Measurements from ENCODE around the gene CHN2.
A peak's percentile ranks its signal among the peaks of the same experiment; 100 is the strongest.

Gene CHN2

DNA sequence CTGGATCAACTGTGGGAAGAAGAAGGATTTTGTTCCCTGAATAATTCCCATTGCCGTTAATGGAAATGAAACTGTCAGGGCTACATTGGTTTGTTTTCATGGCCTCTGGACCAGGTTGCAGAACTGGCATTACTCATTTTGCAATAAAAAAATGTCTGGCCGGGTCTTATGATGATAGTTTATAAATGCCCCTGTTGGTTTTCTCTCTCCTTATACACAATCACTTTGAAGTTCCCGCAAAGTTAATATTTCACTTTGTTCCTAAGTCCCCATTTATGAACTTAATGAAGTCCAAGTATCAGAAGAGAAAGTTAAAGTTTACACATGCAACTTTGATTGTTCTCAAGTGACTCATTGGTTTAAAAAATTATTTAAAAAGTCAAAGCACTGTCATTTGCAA, 218.3 kb downstream of the CHN2 start:
- no peak for DNase-seq

DNA sequence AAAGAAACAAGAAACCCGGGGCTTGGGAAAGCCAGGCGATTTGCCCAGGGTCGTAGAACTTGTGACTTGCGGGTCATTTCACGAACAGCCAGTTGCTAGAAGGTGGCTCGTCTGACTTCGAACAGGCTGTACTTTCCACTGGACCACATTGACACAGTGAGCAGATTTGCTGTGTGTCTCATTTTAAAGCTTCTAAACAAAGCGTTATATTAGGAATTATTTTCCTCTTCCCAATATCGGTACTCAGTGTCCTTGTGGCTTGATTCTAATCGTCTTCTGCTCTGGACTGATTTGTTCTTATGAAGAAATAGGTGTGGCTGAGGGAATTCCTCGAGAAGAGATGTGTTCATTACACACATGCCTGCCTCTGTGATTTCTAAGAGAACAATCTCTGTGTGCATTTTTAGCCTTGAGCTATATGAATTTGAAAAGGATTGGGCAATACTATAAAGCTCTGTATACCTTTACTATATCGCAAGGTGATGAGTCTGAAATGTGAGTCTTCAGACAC, 219.1 kb downstream of the CHN2 start:
- no peak for DNase-seq

DNA sequence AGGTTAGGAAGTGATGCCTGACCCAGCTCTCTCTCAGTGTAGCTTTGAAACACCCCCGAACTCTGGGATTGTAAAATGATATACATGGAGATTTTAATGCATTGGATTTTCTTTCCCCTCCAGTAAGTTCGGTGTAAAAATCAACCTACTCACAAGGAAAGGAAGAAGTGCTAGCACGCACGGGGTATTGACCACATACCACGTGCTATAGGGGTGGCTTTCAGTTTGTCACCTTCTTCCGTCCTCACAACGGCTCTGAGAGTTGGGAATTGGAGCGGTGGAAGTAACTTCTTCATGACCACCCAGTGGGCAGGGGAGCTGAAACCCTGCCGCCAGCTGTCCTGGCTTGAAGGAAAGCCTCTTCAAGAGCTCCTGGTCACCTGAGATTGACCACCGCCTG, 219.6 kb downstream of the CHN2 start:
- DNase-seq: no peak

DNA sequence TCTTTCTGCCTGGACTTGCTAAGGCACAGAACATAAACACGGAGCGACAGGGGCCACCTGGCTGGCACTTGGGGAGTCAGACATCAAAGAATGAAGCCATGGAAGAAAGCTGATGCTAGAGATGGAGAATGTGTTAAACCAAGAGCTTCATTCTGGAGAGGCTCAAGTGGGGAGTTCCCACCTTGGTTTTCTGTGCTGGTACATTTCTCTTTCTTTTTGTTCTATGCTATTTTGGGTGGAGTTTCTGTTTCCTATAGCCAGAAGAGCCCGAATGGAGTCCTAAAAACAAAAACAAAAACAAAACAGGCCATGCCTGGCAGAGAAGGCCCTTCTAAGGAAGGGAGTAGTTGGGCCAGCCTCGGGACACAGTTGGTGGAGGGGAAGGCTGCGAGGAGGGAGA, 220.6 kb downstream of the CHN2 start:
- DNase-seq: no peak

DNA sequence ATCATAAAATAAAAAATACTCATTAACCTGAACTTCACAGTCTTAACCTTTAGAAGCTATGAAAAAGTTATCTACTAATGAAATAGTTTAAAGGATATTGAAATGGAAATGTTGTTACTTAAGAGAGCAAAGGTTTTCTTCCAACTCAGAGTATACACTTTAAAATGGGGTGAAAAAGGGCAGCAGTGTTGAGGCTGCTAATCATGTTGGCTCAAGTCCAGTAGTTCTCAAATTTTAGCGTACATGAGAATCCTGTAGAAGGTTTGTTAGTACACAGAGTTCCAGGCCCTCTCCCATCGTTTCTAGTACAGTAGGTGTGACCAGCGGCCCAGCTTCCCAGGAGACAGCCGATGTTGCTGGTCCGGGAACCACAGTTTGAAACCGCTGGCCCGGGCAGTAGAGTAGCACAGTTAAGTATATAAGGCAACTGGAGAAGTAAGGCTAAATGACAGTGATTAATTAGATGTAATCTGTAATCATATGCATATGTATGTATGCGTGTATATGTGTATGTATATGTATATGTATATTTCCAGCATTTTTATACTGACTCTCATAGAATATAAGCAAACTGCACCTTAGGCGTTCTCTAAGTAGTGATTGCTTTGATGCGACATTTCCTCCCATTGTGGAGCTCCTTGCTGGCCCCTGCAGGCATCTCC, 221.8 kb downstream of the CHN2 start:
- no peak for DNase-seq

DNA sequence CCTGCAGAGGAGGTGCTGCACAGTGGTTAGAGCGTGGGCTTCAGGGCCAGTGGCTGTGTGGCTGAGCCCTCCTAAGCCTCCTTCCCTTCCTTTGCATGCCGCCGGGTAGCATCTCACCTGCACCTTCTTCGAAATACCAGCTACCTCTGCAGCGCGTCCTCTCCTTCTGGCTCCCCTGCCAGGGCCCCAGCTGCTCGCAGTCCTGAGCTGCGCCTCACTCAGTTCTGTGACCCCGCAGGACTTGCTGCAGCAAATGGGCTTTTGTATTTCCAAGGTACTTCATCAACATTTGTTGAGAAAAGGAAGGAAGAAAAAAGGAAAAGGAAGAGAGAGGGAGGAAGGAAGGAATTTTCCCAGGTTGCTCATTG, 222.3 kb downstream of the CHN2 start:
- DNase-seq: no peak

DNA sequence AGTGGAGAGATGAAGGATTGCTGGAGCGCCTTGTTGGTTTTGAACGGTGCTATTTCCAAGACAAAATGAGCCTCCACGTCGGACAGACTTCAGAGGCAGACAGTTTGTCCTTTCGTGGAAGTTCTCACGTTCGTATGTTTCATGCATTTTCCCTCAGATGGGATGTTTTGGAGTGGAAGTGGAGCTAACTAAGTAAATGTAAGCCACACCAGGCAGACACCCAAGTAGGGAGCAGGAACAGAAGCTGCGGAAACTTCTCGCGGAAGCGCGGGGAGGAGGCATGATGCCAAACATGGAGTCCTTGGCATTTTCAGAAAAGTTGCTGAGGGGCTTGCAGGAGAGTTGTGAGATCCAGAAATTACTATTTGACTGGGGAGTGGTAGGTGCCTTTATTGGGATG, 223.5 kb downstream of the CHN2 start:
- DNase-seq: no peak

DNA sequence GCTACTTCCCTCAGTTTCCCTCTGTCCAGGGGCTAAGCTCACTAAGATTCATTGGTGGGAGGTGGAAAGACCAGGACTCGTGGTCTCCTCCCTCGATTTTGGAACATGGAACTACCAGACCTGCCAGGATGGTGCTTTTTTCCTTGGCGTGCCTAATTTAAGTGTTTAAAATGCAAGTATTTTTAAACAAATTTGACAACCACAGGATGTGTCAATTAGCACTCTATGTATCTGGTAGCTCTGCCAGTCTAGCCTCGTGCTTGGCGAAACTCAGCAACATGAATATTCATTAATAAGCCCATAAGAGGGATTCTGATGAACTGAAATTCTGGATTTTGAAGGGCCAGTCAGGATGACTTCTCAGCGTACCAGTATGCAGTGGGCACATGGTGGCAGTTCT, 224.1 kb downstream of the CHN2 start:
- DNase-seq: no peak

DNA sequence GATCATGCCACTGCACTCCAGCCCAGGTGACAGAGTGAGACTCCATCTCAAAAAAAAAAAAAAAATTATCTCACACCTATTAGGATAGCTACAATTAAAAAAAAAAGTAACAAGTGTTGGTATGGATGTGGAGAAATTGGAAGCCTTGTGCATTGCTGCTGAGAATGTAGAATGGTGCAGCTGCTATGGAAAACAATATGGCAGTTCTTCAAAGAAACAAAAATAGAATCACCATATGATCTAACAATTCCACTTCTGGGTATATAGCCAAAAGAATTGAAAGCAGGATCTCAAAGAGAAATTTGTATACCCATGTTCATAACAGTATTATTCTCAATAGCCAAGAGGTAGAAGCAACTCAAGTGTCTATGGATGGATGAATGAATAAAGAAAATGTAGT, 225.4 kb downstream of the CHN2 start:
- no peak for DNase-seq

DNA sequence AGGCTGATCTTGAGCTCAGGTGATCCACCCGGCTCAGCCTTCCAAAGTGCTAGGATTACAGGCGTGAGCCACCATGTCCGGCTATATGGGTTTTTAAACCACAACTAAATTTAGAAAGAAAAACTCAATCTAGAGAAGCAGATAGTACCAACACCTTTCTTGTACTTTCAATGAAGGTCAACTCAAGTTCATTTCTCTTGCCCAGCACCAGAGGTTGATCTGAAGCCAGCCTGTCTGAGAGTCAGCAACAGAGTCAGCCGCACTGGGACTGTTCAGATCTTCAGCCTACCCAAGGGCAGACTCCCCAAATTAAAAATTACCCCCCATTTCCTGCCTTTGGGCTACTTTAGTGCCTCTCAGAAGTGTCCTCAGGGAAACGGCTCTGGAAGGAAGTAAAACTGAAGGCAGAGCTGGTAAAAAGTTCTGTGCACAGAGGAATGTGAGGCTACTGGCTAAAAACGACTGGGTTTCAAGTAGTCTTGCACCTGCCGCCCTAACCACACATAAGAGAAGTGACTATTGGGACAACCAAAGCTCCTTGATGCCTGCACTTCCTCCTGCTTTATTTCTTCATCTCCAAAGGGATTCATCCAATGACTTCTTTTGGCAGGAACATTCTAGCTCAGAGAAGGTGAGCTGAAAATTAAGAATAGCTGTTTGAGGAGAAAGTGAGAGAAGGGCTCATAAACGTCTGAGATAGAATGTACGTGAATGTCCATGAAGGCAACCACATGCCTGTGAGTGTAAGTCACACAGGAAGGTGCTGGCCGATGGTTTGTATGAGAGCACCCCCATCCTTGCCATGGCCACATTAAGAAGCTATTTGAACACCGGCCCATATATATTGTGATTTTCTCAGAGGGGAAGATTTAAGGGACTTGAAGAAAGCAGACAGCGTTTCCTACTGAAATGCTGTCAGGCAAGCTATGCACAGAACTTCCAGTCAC, 226.7 kb downstream of the CHN2 start:
- DNase-seq: no peak

DNA sequence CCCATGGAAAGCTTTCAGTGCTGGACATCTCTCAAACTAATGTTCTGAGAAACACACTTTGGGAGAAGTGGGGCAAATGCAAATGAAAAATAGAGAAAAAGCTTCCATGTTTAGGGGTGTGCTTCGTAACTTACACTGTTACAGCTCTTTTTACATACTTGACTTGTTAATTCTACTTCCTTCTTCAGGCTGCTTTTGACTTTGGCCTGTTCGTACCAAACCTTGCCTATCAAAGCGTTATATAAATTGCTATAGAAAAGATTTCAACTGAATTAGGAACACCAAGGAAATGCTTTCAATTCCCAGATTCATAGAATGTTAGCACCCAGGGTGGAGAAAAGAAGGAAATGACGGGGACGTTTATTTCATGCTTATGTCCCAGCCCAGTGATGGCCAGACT, 228.3 kb downstream of the CHN2 start:
- DNase-seq: no peak

DNA sequence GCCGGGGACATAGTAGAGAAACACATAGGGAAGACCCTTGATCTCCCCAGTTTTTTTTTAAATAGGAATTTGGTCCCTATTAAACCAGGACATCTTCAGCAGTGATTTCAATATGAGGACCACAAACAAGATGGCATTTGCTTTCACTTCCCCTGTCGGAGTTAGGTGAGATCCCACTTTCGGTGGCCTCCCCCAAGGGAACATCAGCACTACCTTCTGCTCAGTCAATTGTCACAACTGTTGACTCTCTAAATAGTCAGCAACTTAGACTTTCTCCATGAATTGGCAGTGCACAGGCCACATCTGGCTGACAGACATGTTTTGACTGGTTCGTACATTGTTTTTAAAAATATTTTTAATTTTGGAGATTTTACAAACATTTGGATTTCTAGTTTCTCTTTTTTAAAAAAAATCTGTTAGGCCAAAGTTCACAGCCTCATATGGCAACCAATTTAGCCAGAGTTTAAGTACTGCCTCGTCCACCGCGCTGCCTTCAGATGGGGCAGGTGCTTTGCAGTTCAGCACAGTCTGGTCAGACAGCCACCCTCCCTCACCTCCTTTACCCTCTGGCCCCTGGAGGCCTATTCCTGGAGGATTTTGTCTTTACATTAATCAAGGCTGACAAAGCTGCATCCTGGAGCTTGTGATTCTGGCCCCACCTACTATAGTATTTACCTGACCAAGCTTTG, 229.9 kb downstream of the CHN2 start:
- no peak for DNase-seq

DNA sequence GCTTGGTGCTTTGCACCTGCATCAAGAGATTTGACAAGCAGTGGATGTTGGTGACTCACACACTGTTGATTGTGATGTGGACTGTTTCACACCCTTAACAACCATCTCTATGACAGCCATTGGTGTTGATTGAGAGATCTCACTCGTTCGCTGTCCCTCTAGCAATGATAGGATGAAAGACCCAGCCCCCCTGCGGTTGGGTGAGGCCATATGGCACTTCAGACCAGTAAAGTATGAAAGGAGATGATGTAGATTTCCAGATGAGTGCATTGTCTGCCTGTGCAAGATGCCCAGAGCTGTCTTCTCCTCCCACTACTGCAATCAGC, 230.4 kb downstream of the CHN2 start:
- no peak for DNase-seq

DNA sequence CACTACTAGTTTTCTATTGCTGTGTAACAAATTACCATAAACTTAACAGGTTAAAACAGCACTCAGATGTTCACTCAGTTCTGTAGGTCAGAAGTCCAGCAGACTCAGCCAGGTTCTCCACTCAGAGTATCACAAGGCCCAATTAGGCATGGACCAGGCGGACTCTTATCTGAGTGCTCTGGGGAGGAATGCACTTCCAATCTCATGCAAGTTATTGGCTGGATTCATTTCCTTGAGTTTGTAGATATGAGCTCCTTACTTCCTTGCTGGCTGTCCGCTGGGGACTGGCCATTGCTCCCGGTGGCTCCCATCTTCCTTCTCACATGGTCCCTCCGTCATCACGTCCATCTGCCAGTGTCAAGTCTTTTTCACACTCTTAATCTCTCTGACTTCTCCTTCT, 232.0 kb downstream of the CHN2 start:
- no peak for DNase-seq

DNA sequence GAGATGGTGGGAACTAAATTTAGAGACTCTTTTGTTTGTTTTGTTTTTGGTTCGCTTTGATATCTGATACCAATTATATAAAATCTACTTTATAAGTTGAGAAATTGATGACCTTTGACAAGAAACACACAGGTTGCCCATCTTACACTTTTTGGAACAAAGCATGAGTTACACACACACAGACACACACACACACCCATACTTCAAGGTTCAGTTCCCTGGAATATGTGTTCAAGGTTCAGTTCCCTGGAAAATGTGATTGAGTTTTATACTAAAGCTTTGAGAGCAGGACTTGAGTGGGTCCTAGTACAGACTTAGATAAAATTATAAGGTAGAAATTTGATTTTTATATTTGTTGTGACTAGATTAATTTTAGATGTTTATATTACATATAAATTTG, 234.8 kb downstream of the CHN2 start:
- no peak for DNase-seq

DNA sequence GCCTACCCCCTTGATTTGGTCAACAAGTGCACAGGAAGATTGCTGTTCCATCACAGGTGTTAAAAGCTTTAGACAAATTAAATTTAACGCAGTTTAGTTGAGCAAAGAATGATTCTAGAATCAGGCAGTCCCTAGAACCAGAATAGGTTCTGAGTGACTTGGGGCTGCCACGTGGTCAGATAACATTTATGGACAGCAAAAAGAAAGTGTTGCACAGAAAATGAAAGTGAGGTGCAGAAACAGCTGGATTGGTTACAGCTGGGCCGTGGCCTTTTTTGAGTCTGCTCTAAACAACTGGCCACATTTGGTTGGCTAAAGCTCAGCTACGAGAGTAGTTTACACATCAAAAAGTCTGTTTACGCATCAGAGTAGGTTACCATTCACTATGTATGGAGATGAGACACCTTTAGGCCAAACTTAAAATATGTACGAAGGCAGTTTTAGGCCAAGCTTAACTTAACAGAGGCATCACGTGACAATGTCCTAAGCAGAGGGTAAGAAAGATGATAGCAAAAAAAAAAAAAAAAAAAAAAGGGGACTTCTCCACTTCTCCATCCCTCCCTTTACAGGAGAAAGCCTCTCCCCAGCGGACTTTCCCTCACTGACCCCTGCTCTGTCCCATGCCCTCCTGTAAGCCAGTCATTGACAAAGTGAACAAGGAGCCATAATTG, 235.8 kb downstream of the CHN2 start:
- DNase-seq: no peak

DNA sequence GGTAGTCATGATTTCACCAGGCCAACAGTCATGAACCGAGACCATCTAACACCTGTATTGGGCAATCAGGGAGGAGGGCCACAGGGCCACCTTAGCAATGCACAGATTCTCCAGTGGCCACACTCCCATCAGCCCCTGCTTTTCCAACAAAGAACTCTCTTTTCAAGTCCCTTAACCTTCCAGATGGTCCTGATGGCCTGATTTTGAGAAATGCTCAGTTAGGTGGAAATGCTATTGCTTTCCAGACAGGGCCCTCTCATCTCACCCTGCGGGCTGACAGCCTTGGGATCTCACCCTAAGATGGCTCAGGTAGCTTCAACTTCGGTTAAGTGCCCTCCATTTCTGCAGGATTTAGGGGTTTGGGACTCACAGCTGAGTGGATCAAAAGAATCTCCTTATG, 237.1 kb downstream of the CHN2 start:
- no peak for DNase-seq

DNA sequence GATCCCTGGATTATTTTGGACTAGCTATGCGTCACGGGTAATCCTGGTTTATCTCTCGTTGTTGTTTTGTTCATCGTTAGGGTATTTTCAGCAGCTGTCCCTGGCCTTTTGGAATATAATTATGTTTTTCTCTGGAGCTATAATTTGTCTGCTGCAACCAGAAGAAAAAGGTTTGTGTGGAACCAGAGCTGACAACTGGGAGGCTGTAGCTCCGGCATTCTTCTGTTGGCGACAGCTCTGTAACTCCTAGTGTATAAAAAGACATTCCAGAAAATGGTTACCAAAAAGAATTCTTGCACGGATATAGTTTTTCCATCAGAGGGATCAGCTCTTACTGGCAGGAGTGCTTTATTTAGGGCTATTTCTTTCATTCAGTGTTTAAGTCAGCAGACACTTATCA, 238.1 kb downstream of the CHN2 start:
- no peak for DNase-seq

DNA sequence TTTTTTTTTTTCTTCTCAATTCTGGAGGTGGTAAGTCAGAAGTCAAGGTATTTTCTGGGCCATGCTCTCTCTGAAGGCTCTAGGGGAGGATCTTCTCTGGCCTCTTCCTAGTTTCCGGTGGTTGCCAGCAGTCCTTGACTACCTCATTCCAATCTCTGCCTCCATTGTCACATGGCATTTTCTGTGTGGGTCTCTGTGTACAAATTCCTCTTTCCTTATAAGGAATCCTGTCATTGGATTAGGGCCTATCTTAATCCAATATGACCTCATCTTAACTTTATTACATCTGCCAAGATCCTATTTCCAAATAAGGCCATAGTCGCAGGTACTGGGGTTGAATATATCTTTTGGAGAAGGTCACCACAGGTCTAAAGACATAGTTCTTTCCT, 239.8 kb downstream of the CHN2 start:
- no peak for DNase-seq

DNA sequence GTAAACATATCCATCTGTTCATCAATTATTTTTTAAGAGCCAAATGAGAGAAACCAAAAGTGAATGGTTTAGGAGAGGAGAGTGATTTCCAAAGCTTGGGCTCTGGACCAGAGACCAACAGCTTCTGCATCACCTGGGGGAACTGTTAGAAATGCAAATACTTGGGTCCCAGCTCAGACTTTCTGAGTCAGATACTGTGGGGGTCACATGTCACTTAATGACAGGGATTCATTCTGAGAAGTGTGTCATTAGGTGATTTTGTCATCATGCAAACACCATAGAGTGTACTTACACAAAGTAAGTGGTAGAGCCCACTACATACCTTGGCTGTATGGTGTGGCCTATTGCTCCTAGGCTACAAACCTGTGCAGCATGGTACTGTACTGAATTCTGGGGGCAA, 240.6 kb downstream of the CHN2 start:
- no peak for DNase-seq

DNA sequence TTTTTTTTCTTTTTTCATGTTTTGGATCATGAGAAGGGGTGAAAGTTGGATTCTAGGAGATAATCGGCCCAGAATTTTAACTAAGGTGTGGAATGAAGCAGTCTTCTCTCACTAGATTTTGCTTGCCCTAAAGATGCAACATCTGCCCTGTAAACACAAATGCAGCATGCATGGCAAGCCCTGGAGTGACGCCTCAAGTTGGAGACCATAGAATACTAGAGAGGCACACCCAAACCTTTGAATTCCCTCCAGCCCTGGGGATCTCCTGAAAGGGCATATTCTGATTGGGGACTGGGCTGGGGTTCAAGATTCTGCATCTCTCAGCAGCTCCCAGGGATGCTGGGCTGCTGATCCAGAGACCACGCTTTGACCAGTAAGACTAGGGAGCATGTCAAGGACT, 241.3 kb downstream of the CHN2 start:
- no peak for DNase-seq

DNA sequence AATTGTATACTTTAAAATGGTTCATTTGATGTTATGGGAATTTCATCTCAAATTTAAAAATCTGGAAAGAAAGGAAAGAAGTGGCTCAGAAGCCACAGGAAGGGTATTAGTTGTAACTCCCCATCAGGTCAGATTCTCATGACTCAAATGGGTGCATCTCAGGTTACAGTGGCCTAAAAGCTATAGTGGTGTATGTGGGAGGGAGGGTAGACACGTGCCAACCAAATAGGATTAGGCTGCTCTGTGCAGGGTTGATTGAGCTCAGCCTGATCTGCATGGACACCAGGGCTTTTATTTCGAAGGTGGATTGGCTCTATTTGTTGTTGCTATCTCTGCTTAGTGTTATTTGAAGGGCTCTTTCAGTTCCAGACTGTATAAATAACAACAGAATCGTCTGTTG, 247.6 kb downstream of the CHN2 start:
- peak; percentile 75 for DNase-seq

DNA sequence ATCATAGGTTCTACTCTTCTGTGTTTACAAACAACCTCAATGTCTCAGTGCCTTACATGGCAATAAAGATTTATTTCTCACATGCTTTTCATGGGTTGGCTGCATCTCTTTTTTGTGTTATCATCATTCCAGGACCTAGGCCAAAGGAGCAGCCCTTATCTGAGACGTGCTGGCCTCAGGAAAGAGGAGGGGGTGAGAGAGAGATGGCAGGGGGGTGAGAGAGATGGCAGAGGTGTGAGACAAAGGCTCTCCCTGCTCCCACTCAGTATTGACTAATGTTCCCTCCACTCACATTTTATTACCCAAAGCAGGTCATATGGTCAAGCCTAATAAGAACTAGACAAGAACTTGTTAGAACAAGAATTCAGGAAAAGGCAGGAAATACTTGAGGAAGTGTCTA, 249.0 kb downstream of the CHN2 start:
- no peak for DNase-seq

DNA sequence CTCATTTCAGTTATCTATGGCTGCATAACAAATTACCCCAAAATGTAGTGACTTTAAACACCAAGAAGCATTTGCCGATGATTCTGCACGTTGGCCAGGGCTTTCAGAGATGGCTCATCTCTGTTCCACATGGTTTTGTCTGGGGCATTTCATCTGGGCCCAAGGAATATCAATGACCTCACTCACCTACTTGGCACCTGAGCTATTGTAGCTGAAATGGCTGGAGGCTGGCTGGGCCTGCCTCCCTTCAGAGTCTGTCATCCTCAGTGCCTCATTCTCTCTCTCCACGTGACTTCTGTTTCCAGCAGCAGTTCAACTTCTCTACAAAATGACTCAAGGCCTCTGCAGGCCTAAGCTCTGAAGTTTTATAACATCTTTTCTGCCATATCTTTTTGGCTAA, 249.7 kb downstream of the CHN2 start:
- no peak for DNase-seq

Data from NCI-H1105 (cell line).